ENCODE results near the gene AMMECR1L.
"Not testable (repeated sequence)": the region's sequence is repeated elsewhere in the genome, so short reads cannot be mapped to it uniquely, and the experiment has no call there.

The AMMECR1L gene

GRCh38 chr2:127887082-127887775 lies 1.5 kb upstream of the AMMECR1L start:
- no peak for DNase-seq (ENCODE audit: low read depth)

- DNase-seq (ENCODE audit: low read depth), result not testable (repeated sequence)
Measured at GRCh38 chr2:127886593-127886935, 808 bp upstream of the AMMECR1L start.

GRCh38 chr2:127884861-127885740 lies 655 bp downstream of the AMMECR1L start:
- not testable (repeated sequence) for DNase-seq (ENCODE audit: low read depth)

GRCh38 chr2:127884436-127884835 lies 1.3 kb downstream of the AMMECR1L start:
- DNase-seq (ENCODE audit: low read depth), result no peak

GRCh38 chr2:127879899-127880298 lies 5.9 kb downstream of the AMMECR1L start:
- DNase-seq (ENCODE audit: low read depth), result no peak

- no peak for DNase-seq (ENCODE audit: low read depth)
Measured at GRCh38 chr2:127877626-127878025, 8.1 kb downstream of the AMMECR1L start.

- no peak for DNase-seq (ENCODE audit: low read depth)
Measured at GRCh38 chr2:127877136-127877535, 8.6 kb downstream of the AMMECR1L start.

- no peak for DNase-seq (ENCODE audit: low read depth)
Measured at GRCh38 chr2:127874378-127875269, 11.1 kb downstream of the AMMECR1L start.

GRCh38 chr2:127873707-127874303 lies 12.0 kb downstream of the AMMECR1L start:
- DNase-seq (ENCODE audit: low read depth), result no peak

- no peak for DNase-seq (ENCODE audit: low read depth)
Measured at GRCh38 chr2:127872354-127872753, 13.4 kb downstream of the AMMECR1L start.

GRCh38 chr2:127865926-127866325 lies 19.8 kb downstream of the AMMECR1L start:
- DNase-seq (ENCODE audit: low read depth), result no peak

- DNase-seq (ENCODE audit: low read depth), result no peak
Measured at GRCh38 chr2:127864877-127865276, 20.9 kb downstream of the AMMECR1L start.

- no peak for DNase-seq (ENCODE audit: low read depth)
Measured at GRCh38 chr2:127862228-127862627, 23.5 kb downstream of the AMMECR1L start.

- DNase-seq (ENCODE audit: low read depth), result no peak
Measured at GRCh38 chr2:127860130-127860529, 25.6 kb downstream of the AMMECR1L start.

GRCh38 chr2:127859712-127860085 lies 26.1 kb downstream of the AMMECR1L start:
- DNase-seq (ENCODE audit: low read depth), result no peak

- no peak for DNase-seq (ENCODE audit: low read depth)
Measured at GRCh38 chr2:127857265-127857808, 28.4 kb downstream of the AMMECR1L start.

GRCh38 chr2:127853671-127854070 lies 32.1 kb downstream of the AMMECR1L start:
- no peak for DNase-seq (ENCODE audit: low read depth)

- DNase-seq (ENCODE audit: low read depth), result no peak
Measured at GRCh38 chr2:127852388-127852787, 33.4 kb downstream of the AMMECR1L start.

GRCh38 chr2:127847931-127848330 lies 37.8 kb downstream of the AMMECR1L start:
- no peak for DNase-seq (ENCODE audit: low read depth)

GRCh38 chr2:127844973-127845372 lies 40.8 kb downstream of the AMMECR1L start:
- no peak for DNase-seq (ENCODE audit: low read depth)

- no peak for DNase-seq (ENCODE audit: low read depth)
Measured at GRCh38 chr2:127843677-127844076, 42.1 kb downstream of the AMMECR1L start.
